Lower lobe of right lung (tissue), 2 donors: ENCODE data around the gene AVPI1. TPM values are rescaled to one million over a fixed set of nuclear protein-coding genes. Genes with fewer than 3 reads are reported as not detected.
"Not testable (repeated sequence)": the region's sequence is repeated elsewhere in the genome, so short reads cannot be mapped to it uniquely, and the experiment has no call there.

ENCODE experiments used
- ATAC-seq, 2 donors: fragments of 200-7000 bp; cut with Tn5 transposase; one replicate each; pipeline ENCODE4 v1.9.1; 2020 to 2022; ENCODE audit warnings: mild to moderate bottlenecking in 2 of 2, moderate library complexity in 2 of 2
- DNase-seq: peaks from one replicate; pipeline ENCODE4 v3.0.0-alpha.2; 2020
- H3K27ac ChIP-seq: fragments of 200-600 bp; one replicate; pipeline ENCODE4 v1.8.0; 2022
- H3K27me3 ChIP-seq: fragments of 200-600 bp; one replicate; pipeline ENCODE4 v1.8.0; 2022; ENCODE audit warnings: low read depth
- H3K36me3 ChIP-seq: fragments of 200-600 bp; one replicate; pipeline ENCODE4 v1.8.0; 2022; ENCODE audit warnings: mild to moderate bottlenecking
- H3K4me1 ChIP-seq: fragments of 200-600 bp; one replicate; pipeline ENCODE4 v1.8.0; 2022
- H3K4me3 ChIP-seq: fragments of 200-600 bp; one replicate; pipeline ENCODE4 v1.8.0; 2022; ENCODE audit warnings: mild to moderate bottlenecking
- H3K9me3 ChIP-seq: fragments of 200-600 bp; one replicate; pipeline ENCODE4 v1.8.0; 2022
- intact Hi-C: fragments of 100-400 bp; cut with DNase I; formaldehyde crosslinking; loops from one replicate; pipeline ENCODE4 v1.11.0; 2022
- total RNA-seq: library from RNA; stranded (reverse); fragmentation: NEBNext Ultra II Directional; extraction: Animal tissue kit (Norgen Biotek cat#: 25700); gene quantifications from one replicate; pipeline ENCODE4 v1.2.1, GENCODE V29; 2021
- TF ChIP-seq, protein P1 (sequence below): fragments of 200-600 bp; IDR thresholded peaks from one replicate; pipeline ENCODE4 v1.8.0; 2022; ENCODE audit warnings: antibody characterized with exemption, mild to moderate bottlenecking
- donor health status: DM: no; HTN: yes; CAD: no; lungs with severe emphysema.

Gene AVPI1
- total RNA-seq, 1 donor from 2014 or later = 22.6 TPM

DNA sequence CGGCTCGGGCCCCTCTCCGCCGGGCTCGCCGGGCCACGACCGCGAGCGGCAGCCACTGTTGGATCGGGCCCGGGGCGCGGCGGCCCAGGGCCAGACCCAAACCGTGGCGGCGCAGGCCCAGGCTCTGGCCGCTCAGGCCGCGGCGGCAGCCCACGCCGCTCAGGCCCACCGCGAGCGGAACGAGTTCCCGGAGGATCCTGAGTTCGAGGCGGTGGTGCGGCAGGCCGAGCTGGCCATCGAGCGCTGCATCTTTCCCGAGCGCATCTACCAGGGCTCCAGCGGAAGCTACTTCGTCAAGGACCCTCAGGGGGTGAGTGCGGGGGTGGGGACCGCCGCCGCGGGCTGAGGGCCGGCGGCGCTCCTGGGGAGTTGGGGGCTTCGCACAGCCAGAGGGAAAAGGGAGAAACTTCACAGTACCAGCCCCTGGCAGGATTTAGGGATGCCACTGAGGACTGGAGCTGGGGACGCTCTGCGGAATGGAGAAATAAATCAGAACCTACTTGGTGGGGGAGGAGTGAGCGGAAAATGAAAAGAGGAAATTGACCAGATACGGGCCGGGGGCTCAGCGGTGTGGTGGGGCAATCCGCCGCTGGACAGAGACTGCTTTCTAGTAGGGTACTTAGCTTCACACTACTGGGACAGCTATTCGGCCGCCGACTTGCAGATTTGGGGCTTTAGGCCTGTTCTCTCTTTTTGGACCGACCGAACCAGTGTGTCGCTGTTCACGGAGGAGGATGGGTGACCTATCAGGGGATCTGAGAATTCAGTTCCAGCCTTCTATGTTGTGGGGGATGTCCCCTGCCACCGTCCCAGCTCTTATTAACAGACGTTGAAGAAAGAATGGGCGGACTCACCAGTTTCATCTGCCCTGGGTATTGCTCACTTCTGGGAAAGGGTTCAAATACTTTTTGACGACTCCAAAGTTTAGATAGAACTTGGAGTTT lies 45.9 kb downstream of the AVPI1 start:
- TF ChIP-seq, protein P1, sequence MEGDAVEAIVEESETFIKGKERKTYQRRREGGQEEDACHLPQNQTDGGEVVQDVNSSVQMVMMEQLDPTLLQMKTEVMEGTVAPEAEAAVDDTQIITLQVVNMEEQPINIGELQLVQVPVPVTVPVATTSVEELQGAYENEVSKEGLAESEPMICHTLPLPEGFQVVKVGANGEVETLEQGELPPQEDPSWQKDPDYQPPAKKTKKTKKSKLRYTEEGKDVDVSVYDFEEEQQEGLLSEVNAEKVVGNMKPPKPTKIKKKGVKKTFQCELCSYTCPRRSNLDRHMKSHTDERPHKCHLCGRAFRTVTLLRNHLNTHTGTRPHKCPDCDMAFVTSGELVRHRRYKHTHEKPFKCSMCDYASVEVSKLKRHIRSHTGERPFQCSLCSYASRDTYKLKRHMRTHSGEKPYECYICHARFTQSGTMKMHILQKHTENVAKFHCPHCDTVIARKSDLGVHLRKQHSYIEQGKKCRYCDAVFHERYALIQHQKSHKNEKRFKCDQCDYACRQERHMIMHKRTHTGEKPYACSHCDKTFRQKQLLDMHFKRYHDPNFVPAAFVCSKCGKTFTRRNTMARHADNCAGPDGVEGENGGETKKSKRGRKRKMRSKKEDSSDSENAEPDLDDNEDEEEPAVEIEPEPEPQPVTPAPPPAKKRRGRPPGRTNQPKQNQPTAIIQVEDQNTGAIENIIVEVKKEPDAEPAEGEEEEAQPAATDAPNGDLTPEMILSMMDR = no peak
- Histone ChIP-seq H3K4me1 (peaks cover 24% of the 10 kb centered on the region), H3K36me3 (peaks cover 13% of the 10 kb centered on the region), H3K27ac (peak overlapping the region; percentile 88), H3K27me3 (no peaks in the 10 kb centered on the region), H3K4me3 (peak overlapping the region; percentile 82), H3K9me3 (no peaks in the 10 kb centered on the region)
- intact Hi-C loops = no loop called here
- ATAC-seq (peak; percentile 66 to 67), DNase-seq (peak; percentile 67)

DNA sequence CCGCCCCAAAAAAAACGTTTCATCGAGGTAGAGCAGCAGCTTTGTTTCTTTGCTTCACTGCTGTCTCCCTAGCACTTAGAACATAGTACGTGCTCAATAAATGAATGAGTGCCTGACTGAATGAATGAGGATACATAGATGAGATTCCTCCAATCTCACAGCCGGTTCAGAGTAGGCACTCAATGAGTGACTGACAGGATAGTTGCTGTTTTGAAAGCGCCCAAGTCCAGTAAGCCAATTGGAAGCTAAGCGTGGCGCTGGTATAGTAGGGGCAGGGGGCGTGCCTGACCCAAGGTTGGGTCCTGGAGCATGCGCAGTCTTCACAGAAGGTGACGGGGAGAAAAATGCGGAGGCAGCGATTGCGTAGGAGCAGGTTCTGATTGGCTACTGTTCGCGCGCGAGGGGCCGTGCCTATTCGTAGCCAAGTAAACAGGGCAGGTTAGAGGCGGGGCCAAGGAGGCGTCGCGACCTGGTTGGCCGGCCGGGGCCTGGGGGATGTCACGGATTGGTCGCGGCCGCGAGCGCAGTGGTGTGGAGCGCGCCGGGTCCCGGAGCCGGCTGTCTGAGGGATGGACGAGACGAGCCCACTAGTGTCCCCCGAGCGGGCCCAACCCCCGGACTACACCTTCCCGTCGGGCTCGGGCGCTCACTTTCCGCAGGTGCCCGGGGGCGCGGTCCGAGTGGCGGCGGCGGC lies 46.7 kb downstream of the AVPI1 start, which contains the start of gene PI4K2A:
TSS of gene PI4K2A (plus strand) at position 498 of the 694 bp plus-strand sequence. CDS start at position 570, 72 bp downstream.
- H3K9me3 ChIP-seq = no peaks in the 10 kb centered on the region
- TF ChIP-seq, protein P1 = no peak
- intact Hi-C loops = no loop called here
- peak within 1 kb of the TSS; percentile 82 for H3K4me3 ChIP-seq
- DNase-seq (peak; percentile 99), ATAC-seq (peak; percentile 99)
- H3K36me3 ChIP-seq = peaks cover 13% of the 10 kb centered on the region
- H3K4me1 ChIP-seq = peaks cover 24% of the 10 kb centered on the region
- H3K27me3 ChIP-seq = no peaks in the 10 kb centered on the region
- peak within 1 kb of the TSS; percentile 88 for H3K27ac ChIP-seq

DNA sequence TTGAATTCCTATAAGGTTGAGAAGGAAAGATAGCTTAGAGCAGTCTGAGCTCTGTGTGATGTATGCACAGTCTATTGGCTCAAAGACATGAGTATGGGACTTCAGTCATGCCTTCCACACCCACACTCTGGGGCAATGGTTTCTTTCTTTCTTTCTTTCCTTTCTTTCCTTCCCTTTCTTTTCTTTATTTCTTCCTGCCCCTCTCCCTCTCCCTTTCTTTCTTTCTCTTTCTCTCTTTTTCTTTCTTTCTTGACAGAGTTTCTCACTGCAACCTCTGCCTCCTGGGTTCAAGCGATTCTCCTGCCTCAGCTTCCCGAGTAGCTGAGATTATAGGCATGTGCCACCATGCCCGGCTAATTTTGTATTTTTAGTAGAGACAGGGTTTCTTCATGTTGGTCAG lies 48.0 kb downstream of the AVPI1 start:
- H3K4me1 ChIP-seq = peaks cover 24% of the 10 kb centered on the region
- H3K4me3 ChIP-seq, H3K9me3 ChIP-seq, ATAC-seq, DNase-seq, H3K36me3 ChIP-seq, H3K27ac ChIP-seq, intact Hi-C loops, H3K27me3 ChIP-seq: not testable (repeated sequence)

DNA sequence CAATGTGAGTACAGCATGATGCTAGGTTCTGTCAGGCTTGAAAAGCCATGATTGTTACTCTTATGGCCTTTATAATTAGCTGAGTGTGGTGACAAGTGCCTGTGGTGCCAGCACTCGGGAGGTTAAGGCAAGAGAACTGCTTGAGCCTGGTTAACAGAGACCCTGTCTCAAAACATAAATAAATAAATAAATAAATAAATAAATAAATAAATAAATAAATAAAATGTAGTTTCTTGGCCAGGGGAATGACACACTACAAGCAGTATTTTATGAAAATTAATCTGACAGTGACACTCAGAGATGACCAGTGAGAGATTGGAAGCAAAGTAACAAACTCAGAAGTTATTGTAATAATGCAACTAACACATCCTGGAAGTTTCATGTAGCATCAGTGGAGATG lies 51.5 kb downstream of the AVPI1 start:
- Histone ChIP-seq H3K36me3 (no peaks in the 10 kb centered on the region), H3K9me3 (no peaks in the 10 kb centered on the region), H3K27me3 (no peaks in the 10 kb centered on the region), H3K4me3 (no peak overlapping the region), H3K4me1 (peaks cover 5% of the 10 kb centered on the region), H3K27ac (no peak overlapping the region)
- TF ChIP-seq, protein P1 = no peak
- intact Hi-C loops = no loop called here
- DNase-seq (no peak), ATAC-seq (no peak)

DNA sequence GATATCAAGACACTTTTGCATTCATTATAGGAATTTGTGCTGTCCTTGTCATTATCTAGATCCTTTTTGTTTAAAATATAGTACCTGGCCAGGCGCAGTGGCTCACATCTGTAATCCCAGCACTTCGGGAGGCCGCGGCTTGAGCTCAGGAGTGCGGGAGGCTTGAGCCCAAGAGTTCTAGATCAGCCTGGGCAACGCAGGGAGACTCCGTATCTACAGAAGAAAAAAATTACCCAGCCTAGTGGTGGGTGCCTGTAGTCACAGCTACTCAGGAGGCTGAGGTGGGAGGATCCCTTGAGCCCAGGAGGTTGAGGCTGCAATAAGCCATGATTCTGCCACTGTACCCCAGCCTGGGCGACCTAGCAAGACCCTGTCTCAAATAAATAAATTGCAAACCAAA lies 53.1 kb downstream of the AVPI1 start:
- Histone ChIP-seq H3K4me1 (peaks cover 5% of the 10 kb centered on the region), H3K36me3 (no peaks in the 10 kb centered on the region), H3K27me3 (no peaks in the 10 kb centered on the region), H3K4me3 (peak overlapping the region; percentile 86), H3K9me3 (no peaks in the 10 kb centered on the region), H3K27ac (peak overlapping the region; percentile 73)
- intact Hi-C loops = no loop called here
- TF ChIP-seq, protein P1 = peak; percentile 21
- peak; percentile 57 to 66 for ATAC-seq
- no peak for DNase-seq
